ENCODE results near the gene EFCAB5. TPM values are rescaled to one million over a fixed set of nuclear protein-coding genes. Genes with fewer than 3 reads are reported as not detected.
"Not testable (repeated sequence)": the region's sequence is repeated elsewhere in the genome, so short reads cannot be mapped to it uniquely, and the experiment has no call there.

Gene EFCAB5
- total RNA-seq, 1 experiment from 2014 or later: not detected

- in situ Hi-C loops (cut with HindIII; ENCODE audit: low pct_unique_long_range_greater_than_20kb, low sequenced_read_pairs): no loop called here
- no peak for DNase-seq (ENCODE audit: low read depth)
Measured at GRCh38 chr17:30117675-30118081, 176.2 kb downstream of the EFCAB5 start.

- in situ Hi-C loops (cut with HindIII; ENCODE audit: low pct_unique_long_range_greater_than_20kb, low sequenced_read_pairs); DNase-seq (ENCODE audit: low read depth): not testable (repeated sequence)
Measured at GRCh38 chr17:30118635-30119034, 177.2 kb downstream of the EFCAB5 start.

- no peak for DNase-seq (ENCODE audit: low read depth)
- in situ Hi-C loops (cut with HindIII; ENCODE audit: low pct_unique_long_range_greater_than_20kb, low sequenced_read_pairs): no loop called here
Measured at GRCh38 chr17:30124273-30124796, 182.9 kb downstream of the EFCAB5 start.

- DNase-seq (ENCODE audit: low read depth): no peak
- in situ Hi-C loops (cut with HindIII; ENCODE audit: low pct_unique_long_range_greater_than_20kb, low sequenced_read_pairs): loop anchor here (25.0 kb wide), 1 partner anchor 132 kb away; no protein-coding TSS in a partner anchor
Measured at GRCh38 chr17:30130121-30130520, 188.7 kb downstream of the EFCAB5 start.

- no peak for DNase-seq (ENCODE audit: low read depth)
- in situ Hi-C loops (cut with HindIII; ENCODE audit: low pct_unique_long_range_greater_than_20kb, low sequenced_read_pairs): loop anchor here (25.0 kb wide), 1 partner anchor 130 kb away; no protein-coding TSS in a partner anchor
Measured at GRCh38 chr17:30132615-30133014, 191.2 kb downstream of the EFCAB5 start.

GRCh38 chr17:30133197-30133596 lies 191.8 kb downstream of the EFCAB5 start:
- in situ Hi-C loops (cut with HindIII; ENCODE audit: low pct_unique_long_range_greater_than_20kb, low sequenced_read_pairs): loop anchor here (25.0 kb wide), 1 partner anchor 129 kb away; no protein-coding TSS in a partner anchor
- DNase-seq (ENCODE audit: low read depth): no peak

- no peak for DNase-seq (ENCODE audit: low read depth)
- in situ Hi-C loops (cut with HindIII; ENCODE audit: low pct_unique_long_range_greater_than_20kb, low sequenced_read_pairs): loop anchor here (25.0 kb wide), 1 partner anchor 128 kb away; no protein-coding TSS in a partner anchor
Measured at GRCh38 chr17:30134551-30134950, 193.1 kb downstream of the EFCAB5 start.

GRCh38 chr17:30137158-30137557 lies 195.7 kb downstream of the EFCAB5 start:
- in situ Hi-C loops (cut with HindIII; ENCODE audit: low pct_unique_long_range_greater_than_20kb, low sequenced_read_pairs): loop anchor here (25.0 kb wide), 1 partner anchor 125 kb away; no protein-coding TSS in a partner anchor
- DNase-seq (ENCODE audit: low read depth): no peak

- peak; percentile 29 for DNase-seq (ENCODE audit: low read depth)
- in situ Hi-C loops (cut with HindIII; ENCODE audit: low pct_unique_long_range_greater_than_20kb, low sequenced_read_pairs): loop anchor here (25.0 kb wide), 1 partner anchor 114 kb away; no protein-coding TSS in a partner anchor
Measured at GRCh38 chr17:30147860-30148259, 206.4 kb downstream of the EFCAB5 start.

GRCh38 chr17:30148376-30148775 lies 206.9 kb downstream of the EFCAB5 start:
- DNase-seq (ENCODE audit: low read depth): no peak
- in situ Hi-C loops (cut with HindIII; ENCODE audit: low pct_unique_long_range_greater_than_20kb, low sequenced_read_pairs): loop anchor here (25.0 kb wide), 1 partner anchor 114 kb away; no protein-coding TSS in a partner anchor

GRCh38 chr17:30151471-30151870 lies 210.0 kb downstream of the EFCAB5 start:
- in situ Hi-C loops (cut with HindIII; ENCODE audit: low pct_unique_long_range_greater_than_20kb, low sequenced_read_pairs): no loop called here
- no peak for DNase-seq (ENCODE audit: low read depth)

GRCh38 chr17:30153463-30153862 lies 212.0 kb downstream of the EFCAB5 start:
- DNase-seq (ENCODE audit: low read depth): no peak
- in situ Hi-C loops (cut with HindIII; ENCODE audit: low pct_unique_long_range_greater_than_20kb, low sequenced_read_pairs): no loop called here

- in situ Hi-C loops (cut with HindIII; ENCODE audit: low pct_unique_long_range_greater_than_20kb, low sequenced_read_pairs): no loop called here
- no peak for DNase-seq (ENCODE audit: low read depth)
Measured at GRCh38 chr17:30155389-30155788, 214.0 kb downstream of the EFCAB5 start.

Other genes with a start within 250 kb of the EFCAB5 start
- gene SSH2, start 11.4 kb upstream of the EFCAB5 start, total RNA-seq (2014; rRNA removed; shearing (Covaris generic); ENCODE audit: low replicate concordance): 14.3 and 28.6 TPM in 2 replicates
- gene NSRP1, start 175.2 kb downstream of the EFCAB5 start, total RNA-seq (2014; rRNA removed; shearing (Covaris generic); ENCODE audit: low replicate concordance): 0.67 and 1.9 TPM in 2 replicates

Measured in Caki2 (cell line).